K562 (cell line): Measurements from ENCODE around the gene FANCG. TPM values are rescaled to one million over a fixed set of nuclear protein-coding genes. Genes with fewer than 3 reads are reported as not detected.

Source experiments
- ATAC-seq: fragments of 200-7000 bp; cut with Tn5 transposase; 3 replicates; pipeline ENCODE4 v1.9.1; 2020; ENCODE audit warnings: moderate library complexity
- BruUV-seq: library from RNA; stranded (reverse); fragments of 400-500 nt; replicated peaks from 2 replicates; lab custom pipeline; 2021; lab: Mats Ljungman, UMichigan
- CTCF ChIA-PET: fragments of 300-600 bp; formaldehyde crosslinking; extraction: SDS; loops from one replicate; lab custom pipeline; 2021; ENCODE audit warnings: low intra/inter-chr PET ratio; lab: Yijun Ruan, JAX
- POLR2A ChIA-PET: fragments of 300-600, 350-650 bp; sonication (Branson Sonifier 250); formaldehyde crosslinking; extraction: SDS; loops from one replicate; lab custom pipeline; 2021; ENCODE audit warnings: antibody characterized with exemption, inconsistent platforms; lab: Yijun Ruan, JAX
- DNase-seq, 4 experiments: peaks; one replicate each; pipeline versions ENCODE4 v3.0.0 to v3.0.0-alpha.2; 2011 to 2018; ENCODE audit warnings: low spot score in 3 of 4, mixed read lengths in 3 of 4; ENCODE audit errors: extremely low read depth in 1 of 4
- FAIRE-seq: peaks from 2 replicates; lab custom pipeline; 2011; peaks lifted over from hg19 to GRCh38; lab: Jason Lieb, UNC
- H2AFZ ChIP-seq: 2 replicates; pipeline ENCODE4 v1.6.0; 2011; ENCODE audit warnings: low read depth, low read length, control low read depth, inconsistent platforms
- H3K27ac ChIP-seq: fragments of 200-600 bp; 3 replicates; pipeline ENCODE4 v1.8.0; 2011; ENCODE audit warnings: low read depth, mild to moderate bottlenecking, control low read depth, inconsistent platforms, low read length, moderate library complexity, mixed read lengths; ENCODE audit errors: extremely low read depth
- H3K27me3 ChIP-seq, 2 experiments: fragments of 300-600 bp in 1 of 2; 2 replicates in 1 of 2; 3 replicates in 1 of 2; pipeline versions ENCODE4 v1.6.0 to v1.8.0; 2011; ENCODE audit warnings: inconsistent platforms in 2 of 2, low read length in 2 of 2, mild to moderate bottlenecking in 1 of 2, mixed read lengths in 1 of 2, moderate library complexity in 1 of 2; ENCODE audit not compliant: control insufficient read depth in 2 of 2, insufficient read depth in 2 of 2
- H3K36me3 ChIP-seq: fragments of 300-600 bp; 3 replicates; pipeline ENCODE4 v1.8.0; 2011; ENCODE audit warnings: mild to moderate bottlenecking, low read length, inconsistent platforms; ENCODE audit not compliant: control insufficient read depth, insufficient read depth
- H3K4me1 ChIP-seq, 2 experiments: fragments of 200-600 bp in 1 of 2; replicated peaks in 1 of 2; 2 replicates in 1 of 2; 3 replicates in 1 of 2; pipeline versions ENCODE4 v1.5.1 to v1.8.0; 2011; ENCODE audit warnings: inconsistent platforms in 2 of 2, low read length in 2 of 2, mild to moderate bottlenecking in 1 of 2, mixed read lengths in 1 of 2, moderate library complexity in 1 of 2; ENCODE audit not compliant: control insufficient read depth in 2 of 2, insufficient read depth in 2 of 2
- H3K4me2 ChIP-seq: 2 replicates; pipeline ENCODE4 v1.6.1; 2011; ENCODE audit warnings: low read length, control low read depth, inconsistent platforms, mixed read lengths; ENCODE audit not compliant: insufficient read depth
- H3K4me3 ChIP-seq: fragments of 200-600 bp; sonication (generic), shearing (Covaris generic); 2 replicates; pipeline ENCODE4 v1.5.1; 2016; ENCODE audit warnings: control low read depth, inconsistent platforms
- H3K79me2 ChIP-seq: fragments of 200-600 bp; 3 replicates; pipeline ENCODE4 v1.8.0; 2011; ENCODE audit warnings: low read length, inconsistent platforms; ENCODE audit not compliant: control insufficient read depth, insufficient read depth
- H3K9ac ChIP-seq, 2 experiments: 2 replicates each; pipeline versions ENCODE4 v1.6.0 to v1.6.1; 2011; ENCODE audit warnings: low read depth in 2 of 2, low read length in 2 of 2, control low read depth in 1 of 2, inconsistent platforms in 1 of 2, mild to moderate bottlenecking in 1 of 2, mixed read lengths in 1 of 2; ENCODE audit not compliant: insufficient read depth in 1 of 2
- H3K9me1 ChIP-seq: one replicate; pipeline ENCODE4 v1.6.0; 2011; ENCODE audit warnings: inconsistent platforms, mild to moderate bottlenecking, low read length, moderate library complexity; ENCODE audit not compliant: control insufficient read depth, insufficient read depth
- H3K9me3 ChIP-seq: replicated peaks from 2 replicates; pipeline ENCODE4 v1.5.1; 2011; ENCODE audit warnings: low read depth, low read length, inconsistent platforms; ENCODE audit not compliant: control insufficient read depth, insufficient read depth
- H4K20me1 ChIP-seq: replicated peaks from 2 replicates; pipeline ENCODE4 v1.6.1; 2011; ENCODE audit warnings: low read length, inconsistent platforms, mixed read lengths; ENCODE audit not compliant: control insufficient read depth, insufficient read depth
- BCOR ChIP-seq: fragments of 450-650 bp; IDR thresholded peaks from 2 replicates; pipeline ENCODE4 v1.6.1; 2016
- CBFA2T2 ChIP-seq: fragments of 450-650 bp; conservative IDR thresholded peaks from 2 replicates; pipeline ENCODE4 v1.6.1; 2017; ENCODE audit warnings: mild to moderate bottlenecking
- EP300 ChIP-seq: IDR thresholded peaks from 2 replicates; pipeline ENCODE4 v1.6.1; 2012; ENCODE audit warnings: low read length, improper control_type of control experiment
- FOXM1 ChIP-seq, 2 experiments: fragments of 450-650 bp in 1 of 2; sonication (generic) in 1 of 2; formaldehyde crosslinking in 1 of 2; IDR thresholded peaks; 2 replicates each; pipeline versions ENCODE4 v1.6.1 to v1.9.0; 2017 to 2022; ENCODE audit warnings: low read depth in 2 of 2, mild to moderate bottlenecking in 2 of 2, missing genetic modification reagents in 1 of 2, moderate library complexity in 1 of 2
- RBM15 ChIP-seq: fragments of 200-400 bp; formaldehyde crosslinking; IDR thresholded peaks from 2 replicates; pipeline ENCODE4 v1.6.1; 2018; ENCODE audit warnings: mild to moderate bottlenecking, low read length, moderate library complexity; ENCODE audit not compliant: insufficient read depth
- RCOR1 ChIP-seq, 2 experiments: IDR thresholded peaks; 2 replicates each; pipeline ENCODE4 v1.6.1; 2012; ENCODE audit warnings: low read depth in 2 of 2, low read length in 2 of 2, borderline replicate concordance in 1 of 2, improper control_type of control experiment in 1 of 2
- ZNF217 ChIP-seq: sonication (generic); formaldehyde crosslinking; IDR thresholded peaks from 2 replicates; pipeline ENCODE4 v1.8.0; 2022; ENCODE audit warnings: mild to moderate bottlenecking, missing genetic modification reagents
- ZNF695 ChIP-seq: fragments of 450-650 bp; formaldehyde crosslinking; IDR thresholded peaks from 2 replicates; pipeline ENCODE4 v1.4.0; 2020; ENCODE audit warnings: mild to moderate bottlenecking, moderate library complexity
- WGBS: fragments of 100-300 bp; shearing (Covaris generic); methylation state at CpG from one replicate; pipeline ENCODE4 v1.1.6; 2016; ENCODE audit warnings: low coverage, mixed read lengths; ENCODE audit not compliant: insufficient coverage; ENCODE audit errors: missing lambda C conversion rate; 5-methylcytosine and 5-hydroxymethylcytosine counted together
- in situ Hi-C: fragments of 300-500 bp; cut with MboI; formaldehyde crosslinking; loops from 4 replicates; pipeline ENCODE4 v1.15.0; 2018; ENCODE audit warnings: inconsistent platforms, mixed read lengths
- intact Hi-C: fragments of 100-400 bp; cut with micrococcal nuclease; formaldehyde crosslinking; loops from 2 replicates; pipeline ENCODE4 v1.14.2; 2022
- polyA plus RNA-seq, 8 experiments: library from polyadenylated mRNA; depleted of rRNA in 4 of 8; stranded (reverse) in 5 of 8; unstranded in 3 of 8; fragments of >200 nt; fragmentation: Nextera tagmentation in 2 of 8; fragmentation: Illumina TruSeq in 1 of 8; extraction: Ambion mirVana in 2 of 8; extraction: Trizol in 1 of 8; gene quantifications; 2 replicates each; pipeline versions ENCODE4 v1.2.1 to v1.2.3, GENCODE V29; 2011 to 2014; ENCODE audit warnings: inconsistent platforms in 1 of 8, missing spikeins in 1 of 8
- total RNA-seq, 7 experiments: library from RNA; depleted of rRNA in 6 of 7; stranded (reverse); fragments of >200 nt in 6 of 7; fragmentation: Illumina TruSeq in 2 of 7; extraction: Trizol in 2 of 7; gene quantifications; 2 replicates each; pipeline versions ENCODE4 v1.2.1 to v1.2.3, GENCODE V29; 2011 to 2021; ENCODE audit warnings: low replicate concordance in 1 of 7
- TF ChIP-seq, protein P1 (sequence below): sonication (generic); formaldehyde crosslinking; IDR thresholded peaks from 2 replicates; pipeline ENCODE4 v1.8.0; 2023; ENCODE audit warnings: missing genetic modification reagents, mild to moderate bottlenecking, borderline replicate concordance
- TF ChIP-seq, protein P2 (sequence below): fragments of 450-650 bp; IDR thresholded peaks from 2 replicates; pipeline ENCODE4 v1.6.1; 2016; ENCODE audit warnings: low read depth, mild to moderate bottlenecking, moderate library complexity

FANCG gene
- total and polyA plus RNA-seq, 9 of the 15 experiments (the other 6 are each of a cell fraction or from before 2014, with no cell fraction given) = 7.5 to 43.9 (median 31.0) TPM

DNA sequence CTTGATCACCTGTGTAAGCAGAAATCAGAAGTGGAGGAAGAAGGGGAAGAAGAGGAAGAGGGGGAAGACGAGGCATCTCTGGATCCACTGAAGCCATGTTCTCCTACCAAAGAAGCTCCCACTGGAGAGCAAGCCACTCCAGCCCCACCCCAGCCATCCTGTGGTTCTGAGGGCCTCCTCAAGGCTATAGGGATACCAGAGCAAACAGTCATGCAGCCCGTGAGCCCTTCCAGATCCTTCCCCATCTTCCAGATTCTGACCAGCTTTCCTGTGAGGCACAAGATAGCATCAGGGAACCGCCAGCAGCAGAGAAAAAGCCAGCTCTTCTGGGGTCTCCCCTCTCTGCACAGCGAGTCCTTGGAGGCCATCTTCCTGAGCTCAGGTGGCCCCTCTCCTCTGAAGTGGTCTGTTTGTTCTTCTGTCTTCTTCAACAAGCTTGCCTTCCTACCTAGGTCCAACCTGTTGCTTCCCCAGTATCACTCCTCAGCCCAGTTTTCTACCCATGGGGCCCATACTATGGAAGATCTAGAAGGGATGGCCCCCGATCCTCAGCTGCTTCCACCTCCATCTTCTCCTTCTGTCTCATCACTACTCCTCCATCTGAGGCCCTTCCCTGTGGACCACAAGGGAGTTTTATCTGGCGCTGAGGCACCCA, 36.7 kb downstream of the FANCG start:
- ChIA-PET POLR2A (interaction anchor here (0.6 to 3.1 kb wide), 7 partner anchors 8 to 147 kb away, joined by 3 to 14 read pairs (median 5); a partner anchor contains a TSS), CTCF (no interaction called here)
- peaks cover 3 to 8% of the 10 kb centered on the region in 2 experiments; a peak in 3 of 5 replicates for H3K4me1 ChIP-seq
- no peak overlapping the region for H3K4me3 ChIP-seq
- intact Hi-C loops (no loop called here), in situ Hi-C loops (loop anchor here (5.0 kb wide), 1 partner anchor 46 kb away; no protein-coding TSS in a partner anchor)
- no peaks in the 10 kb centered on the region for H4K20me1 ChIP-seq
- 73% methylated on average over 3 of the region's 6 CpGs for WGBS
- DNase-seq (no peak), FAIRE-seq (no peak), ATAC-seq (no peak)
- no peaks in the 10 kb centered on the region for H3K27me3 ChIP-seq
- no peak overlapping the region for H3K27ac ChIP-seq
- no peak overlapping the region for H3K9ac ChIP-seq
- no peaks in the 10 kb centered on the region for H3K9me1 ChIP-seq
- H3K36me3 ChIP-seq = 0 out of 3 replicates have a peak, but pooled peaks cover 2% of the 10 kb centered on the region
- no peaks in the 10 kb centered on the region for H3K79me2 ChIP-seq
- BruUV-seq = no TSS peak
- H2AFZ ChIP-seq = no peak overlapping the region
- H3K4me2 ChIP-seq = no peak overlapping the region
- H3K9me3 ChIP-seq = no peaks in the 10 kb centered on the region
- TF ChIP-seq RBM15 (no peak), CBFA2T2 (no peak), ZNF217 (CRISPR knock-in tag) (no peak), ZNF695 (no peak), RCOR1 (IDR thresholded peaks at IDR 0.05; ENCODE audit: borderline replicate concordance in 1 of 2, low read depth in 2 of 2, low read length in 2 of 2) (no peak), FOXM1 (IDR thresholded peaks at IDR 0.05; ENCODE audit: low read depth) (no peak), FOXM1 (CRISPR knock-in tag; IDR thresholded peaks at IDR 0.05; ENCODE audit: low read depth) (no peak), EP300 (no peak), BCOR (no peak)
- TF ChIP-seq, protein P1, sequence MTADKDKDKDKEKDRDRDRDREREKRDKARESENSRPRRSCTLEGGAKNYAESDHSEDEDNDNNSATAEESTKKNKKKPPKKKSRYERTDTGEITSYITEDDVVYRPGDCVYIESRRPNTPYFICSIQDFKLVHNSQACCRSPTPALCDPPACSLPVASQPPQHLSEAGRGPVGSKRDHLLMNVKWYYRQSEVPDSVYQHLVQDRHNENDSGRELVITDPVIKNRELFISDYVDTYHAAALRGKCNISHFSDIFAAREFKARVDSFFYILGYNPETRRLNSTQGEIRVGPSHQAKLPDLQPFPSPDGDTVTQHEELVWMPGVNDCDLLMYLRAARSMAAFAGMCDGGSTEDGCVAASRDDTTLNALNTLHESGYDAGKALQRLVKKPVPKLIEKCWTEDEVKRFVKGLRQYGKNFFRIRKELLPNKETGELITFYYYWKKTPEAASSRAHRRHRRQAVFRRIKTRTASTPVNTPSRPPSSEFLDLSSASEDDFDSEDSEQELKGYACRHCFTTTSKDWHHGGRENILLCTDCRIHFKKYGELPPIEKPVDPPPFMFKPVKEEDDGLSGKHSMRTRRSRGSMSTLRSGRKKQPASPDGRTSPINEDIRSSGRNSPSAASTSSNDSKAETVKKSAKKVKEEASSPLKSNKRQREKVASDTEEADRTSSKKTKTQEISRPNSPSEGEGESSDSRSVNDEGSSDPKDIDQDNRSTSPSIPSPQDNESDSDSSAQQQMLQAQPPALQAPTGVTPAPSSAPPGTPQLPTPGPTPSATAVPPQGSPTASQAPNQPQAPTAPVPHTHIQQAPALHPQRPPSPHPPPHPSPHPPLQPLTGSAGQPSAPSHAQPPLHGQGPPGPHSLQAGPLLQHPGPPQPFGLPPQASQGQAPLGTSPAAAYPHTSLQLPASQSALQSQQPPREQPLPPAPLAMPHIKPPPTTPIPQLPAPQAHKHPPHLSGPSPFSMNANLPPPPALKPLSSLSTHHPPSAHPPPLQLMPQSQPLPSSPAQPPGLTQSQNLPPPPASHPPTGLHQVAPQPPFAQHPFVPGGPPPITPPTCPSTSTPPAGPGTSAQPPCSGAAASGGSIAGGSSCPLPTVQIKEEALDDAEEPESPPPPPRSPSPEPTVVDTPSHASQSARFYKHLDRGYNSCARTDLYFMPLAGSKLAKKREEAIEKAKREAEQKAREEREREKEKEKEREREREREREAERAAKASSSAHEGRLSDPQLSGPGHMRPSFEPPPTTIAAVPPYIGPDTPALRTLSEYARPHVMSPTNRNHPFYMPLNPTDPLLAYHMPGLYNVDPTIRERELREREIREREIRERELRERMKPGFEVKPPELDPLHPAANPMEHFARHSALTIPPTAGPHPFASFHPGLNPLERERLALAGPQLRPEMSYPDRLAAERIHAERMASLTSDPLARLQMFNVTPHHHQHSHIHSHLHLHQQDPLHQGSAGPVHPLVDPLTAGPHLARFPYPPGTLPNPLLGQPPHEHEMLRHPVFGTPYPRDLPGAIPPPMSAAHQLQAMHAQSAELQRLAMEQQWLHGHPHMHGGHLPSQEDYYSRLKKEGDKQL (CRISPR knock-in tag) = no peak
- TF ChIP-seq, protein P2, sequence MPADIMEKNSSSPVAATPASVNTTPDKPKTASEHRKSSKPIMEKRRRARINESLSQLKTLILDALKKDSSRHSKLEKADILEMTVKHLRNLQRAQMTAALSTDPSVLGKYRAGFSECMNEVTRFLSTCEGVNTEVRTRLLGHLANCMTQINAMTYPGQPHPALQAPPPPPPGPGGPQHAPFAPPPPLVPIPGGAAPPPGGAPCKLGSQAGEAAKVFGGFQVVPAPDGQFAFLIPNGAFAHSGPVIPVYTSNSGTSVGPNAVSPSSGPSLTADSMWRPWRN = no peak
